GM21447 (cell line): ENCODE measurements around the gene GBX2.

Source experiments
- ATAC-seq: cut with Tn5 transposase; IDR thresholded peaks from one replicate; pipeline ENCODE4 v1.9.1; 2021; ENCODE audit not compliant: unreplicated experiment

GBX2 gene

GRCh38 chr2:236168110-236169080, at the start of gene GBX2:
TSS of gene GBX2 (minus strand) at chr2:236168386. CDS start at chr2:236167971, 415 bp downstream.
- ATAC-seq = no peak

- ATAC-seq = no peak
Observed at GRCh38 chr2:236217926-236218325, 49.7 kb upstream of the GBX2 start.

- ATAC-seq = no peak
Observed at GRCh38 chr2:236216711-236217110, 48.5 kb upstream of the GBX2 start.

GRCh38 chr2:236215761-236216333, 47.7 kb upstream of the GBX2 start:
- no peak for ATAC-seq

GRCh38 chr2:236215196-236215595, 47.0 kb upstream of the GBX2 start:
- ATAC-seq = no peak

- no peak for ATAC-seq
Observed at GRCh38 chr2:236214376-236214995, 46.3 kb upstream of the GBX2 start.

GRCh38 chr2:236211296-236211695, 43.1 kb upstream of the GBX2 start:
- no peak for ATAC-seq

- no peak for ATAC-seq
Observed at GRCh38 chr2:236210536-236210935, 42.4 kb upstream of the GBX2 start.

- ATAC-seq = no peak
Observed at GRCh38 chr2:236209996-236210395, 41.8 kb upstream of the GBX2 start.

GRCh38 chr2:236209535-236209934, 41.3 kb upstream of the GBX2 start:
- no peak for ATAC-seq

GRCh38 chr2:236208019-236208926, 40.1 kb upstream of the GBX2 start:
- no peak for ATAC-seq

- ATAC-seq = no peak
Observed at GRCh38 chr2:236207472-236207871, 39.3 kb upstream of the GBX2 start.

GRCh38 chr2:236205867-236206645, 37.9 kb upstream of the GBX2 start:
- ATAC-seq = no peak

GRCh38 chr2:236204953-236205352, 36.8 kb upstream of the GBX2 start:
- no peak for ATAC-seq

- ATAC-seq = no peak
Observed at GRCh38 chr2:236200378-236200777, 32.2 kb upstream of the GBX2 start.

- ATAC-seq = no peak
Observed at GRCh38 chr2:236196366-236196765, 28.2 kb upstream of the GBX2 start.

- no peak for ATAC-seq
Observed at GRCh38 chr2:236195726-236196125, 27.5 kb upstream of the GBX2 start.

- no peak for ATAC-seq
Observed at GRCh38 chr2:236194786-236195185, 26.6 kb upstream of the GBX2 start.

- ATAC-seq = no peak
Observed at GRCh38 chr2:236193026-236193425, 24.8 kb upstream of the GBX2 start.

- ATAC-seq = no peak
Observed at GRCh38 chr2:236190674-236191073, 22.5 kb upstream of the GBX2 start.
